GM21528 (cell line): ENCODE measurements around the gene MMEL1.
"Not testable (repeated sequence)": the region's sequence is repeated elsewhere in the genome, so short reads cannot be mapped to it uniquely, and the experiment has no call there.

ENCODE experiments used
- ATAC-seq: cut with Tn5 transposase; IDR thresholded peaks from one replicate; pipeline ENCODE4 v1.9.1; 2021; ENCODE audit warnings: mild to moderate bottlenecking, moderate library complexity; ENCODE audit not compliant: unreplicated experiment, low FRiP score

MMEL1 gene

GRCh38 chr1:2582391-2582790, 50.4 kb downstream of the MMEL1 start:
- no peak for ATAC-seq

GRCh38 chr1:2580691-2581090, 52.1 kb downstream of the MMEL1 start:
- no peak for ATAC-seq

GRCh38 chr1:2578758-2579118, 54.1 kb downstream of the MMEL1 start:
- no peak for ATAC-seq

- peak; percentile 40 for ATAC-seq
These were observed 55.2 kb downstream of the MMEL1 start for GRCh38 chr1:2577565-2578075.

GRCh38 chr1:2575801-2576663, 56.8 kb downstream of the MMEL1 start:
- no peak for ATAC-seq

- ATAC-seq, result no peak
These were observed 58.5 kb downstream of the MMEL1 start for GRCh38 chr1:2574350-2574749.

GRCh38 chr1:2573250-2573920, 59.4 kb downstream of the MMEL1 start:
- ATAC-seq, result no peak

- no peak for ATAC-seq
These were observed 61.5 kb downstream of the MMEL1 start for GRCh38 chr1:2571348-2571747.

- ATAC-seq, result no peak
These were observed 62.5 kb downstream of the MMEL1 start for GRCh38 chr1:2570332-2570731.

GRCh38 chr1:2569703-2570102, 63.1 kb downstream of the MMEL1 start:
- not testable (repeated sequence) for ATAC-seq

- ATAC-seq, result no peak
These were observed 63.8 kb downstream of the MMEL1 start for GRCh38 chr1:2569060-2569459.

GRCh38 chr1:2568187-2568816, 64.5 kb downstream of the MMEL1 start:
- ATAC-seq, result not testable (repeated sequence)

- ATAC-seq, result no peak
These were observed 65.6 kb downstream of the MMEL1 start for GRCh38 chr1:2567083-2567679.

- ATAC-seq, result no peak
These were observed 66.4 kb downstream of the MMEL1 start for GRCh38 chr1:2566101-2567045.

GRCh38 chr1:2564815-2565374, 67.9 kb downstream of the MMEL1 start:
- ATAC-seq, result no peak

- ATAC-seq, result no peak
These were observed 68.6 kb downstream of the MMEL1 start for GRCh38 chr1:2564006-2564814.

GRCh38 chr1:2563205-2563604, 69.6 kb downstream of the MMEL1 start:
- ATAC-seq, result no peak
